Smooth muscle cell (in vitro differentiated cells): Measurements from ENCODE around the gene GPR132. TPM values are rescaled to one million over a fixed set of nuclear protein-coding genes. Genes with fewer than 3 reads are reported as not detected.
A peak's percentile ranks its signal among the peaks of the same experiment; 100 is the strongest.

ENCODE experiments used
- DNase-seq: peaks from one replicate; lab custom pipeline; 2025; ENCODE audit not compliant: unreplicated experiment; lab: John Stamatoyannopoulos, UW
- H2AFZ ChIP-seq: fragments of 200-600 bp; sonication (generic); 2 replicates; pipeline ENCODE4 v1.6.0; 2016; ENCODE audit warnings: antibody characterized with exemption, low read depth, mild to moderate bottlenecking
- H3F3A ChIP-seq: fragments of 200-600 bp; sonication (generic); 2 replicates; pipeline ENCODE4 v1.6.0; 2017; ENCODE audit warnings: antibody characterized with exemption, low read depth
- H3K27ac ChIP-seq: fragments of 200-600 bp; sonication (generic); 2 replicates; pipeline ENCODE4 v1.5.1; 2016; ENCODE audit warnings: low read depth, mild to moderate bottlenecking
- H3K27me3 ChIP-seq: fragments of 200-600 bp; sonication (generic); 2 replicates; pipeline ENCODE4 v1.6.1; 2016; ENCODE audit warnings: low read depth, mild to moderate bottlenecking
- H3K36me3 ChIP-seq: fragments of 200-600 bp; sonication (generic); 2 replicates; pipeline ENCODE4 v1.5.1; 2016; ENCODE audit warnings: low read depth
- H3K4me1 ChIP-seq: fragments of 200-600 bp; sonication (generic); 2 replicates; pipeline ENCODE4 v1.5.1; 2016; ENCODE audit warnings: low read depth
- H3K4me2 ChIP-seq: fragments of 200-600 bp; sonication (generic); 2 replicates; pipeline ENCODE4 v1.6.0; 2016; ENCODE audit warnings: mild to moderate bottlenecking
- H3K4me3 ChIP-seq: fragments of 200-600 bp; sonication (generic); 2 replicates; pipeline ENCODE4 v1.5.1; 2016; ENCODE audit warnings: mild to moderate bottlenecking
- H3K79me2 ChIP-seq: fragments of 200-600 bp; sonication (generic); 2 replicates; pipeline ENCODE4 v1.6.0; 2016; ENCODE audit warnings: low read depth, mild to moderate bottlenecking
- H3K9ac ChIP-seq: fragments of 200-600 bp; sonication (generic); 2 replicates; pipeline ENCODE4 v1.6.0; 2016; ENCODE audit warnings: low read depth
- H3K9me3 ChIP-seq: fragments of 200-600 bp; sonication (generic); replicated peaks from 2 replicates; pipeline ENCODE4 v1.5.1; 2016; ENCODE audit warnings: low read depth
- H4K20me1 ChIP-seq: fragments of 200-600 bp; sonication (generic); 2 replicates; pipeline ENCODE4 v1.6.0; 2016; ENCODE audit warnings: low read depth
- WGBS: methylation state at CpG from one replicate; pipeline ENCODE4 v1.1.7; 2016; ENCODE audit warnings: low lambda C conversion rate; 5-methylcytosine and 5-hydroxymethylcytosine counted together
- polyA plus RNA-seq: library from polyadenylated mRNA; unstranded; fragments of >200 nt; fragmentation: Nextera tagmentation; extraction: Ambion mirVana; gene quantifications from 2 replicates; pipeline ENCODE4 v1.2.1, GENCODE V29; 2016
- total RNA-seq: library from RNA; depleted of rRNA; stranded (reverse); fragments of >200 nt; gene quantifications from 2 replicates; pipeline ENCODE4 v1.2.3, GENCODE V29; 2014
- TF ChIP-seq, protein P1 (sequence below): fragments of 200-600 bp; sonication (generic); IDR thresholded peaks from 2 replicates; pipeline ENCODE4 v1.5.1; 2017; ENCODE audit warnings: borderline replicate concordance, mild to moderate bottlenecking, antibody characterized with exemption; ENCODE audit not compliant: insufficient read depth, poor library complexity, severe bottlenecking

Gene GPR132
- total and polyA plus RNA-seq, 2 experiments from 2014 or later = 0.18 to 0.62 TPM

DNA sequence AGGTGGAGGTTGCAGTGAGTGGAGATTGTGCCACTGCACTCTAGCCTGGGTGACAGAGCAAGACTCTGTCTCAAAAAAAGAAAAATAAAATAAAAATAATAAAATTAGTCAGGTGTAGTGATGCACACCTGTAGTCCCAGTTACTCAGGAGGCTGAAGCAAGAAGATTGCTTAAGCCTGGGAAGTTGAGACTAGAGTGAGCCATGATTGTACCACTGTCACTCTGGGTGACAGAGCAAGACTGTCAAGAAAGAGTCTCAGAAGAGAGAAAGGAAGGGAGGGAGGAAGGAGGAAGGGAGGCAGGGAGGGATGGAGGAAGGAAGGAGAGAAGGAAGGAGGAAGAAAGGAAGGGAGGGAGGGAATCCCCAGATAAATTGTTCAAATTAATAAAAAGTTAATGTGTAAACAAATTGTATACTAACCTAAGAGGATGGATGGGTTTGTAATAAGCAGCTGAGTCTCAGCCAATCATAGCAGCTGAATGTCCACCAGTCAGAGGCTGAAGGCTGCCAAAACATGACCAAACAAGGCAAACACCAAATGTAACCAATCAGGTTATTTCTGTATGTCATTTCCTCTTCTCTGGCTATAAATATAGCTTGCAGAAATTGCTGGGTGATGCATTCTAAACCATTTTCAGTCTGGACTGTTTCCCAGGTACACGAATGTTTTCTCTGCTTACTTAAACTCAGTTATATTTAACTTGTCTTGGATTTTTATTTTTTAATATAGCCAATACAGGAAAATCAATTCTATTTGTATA lies 38.2 kb downstream of the GPR132 start:
- Histone ChIP-seq H4K20me1 (no peaks in the 10 kb centered on the region), H3K9ac (no peak overlapping the region), H3K4me3 (no peak overlapping the region), H3K4me2 (no peak overlapping the region), H2AFZ (no peak overlapping the region), H3K9me3 (no peaks in the 10 kb centered on the region), H3K79me2 (no peaks in the 10 kb centered on the region), H3F3A (peaks cover 21% of the 10 kb centered on the region), H3K27me3 (no peaks in the 10 kb centered on the region), H3K36me3 (no peaks in the 10 kb centered on the region), H3K27ac (no peak overlapping the region), H3K4me1 (peaks cover 2% of the 10 kb centered on the region)
- no peak for DNase-seq
- WGBS = 81% methylated on average over 1 of the region's 1 CpG
- TF ChIP-seq, protein P1, sequence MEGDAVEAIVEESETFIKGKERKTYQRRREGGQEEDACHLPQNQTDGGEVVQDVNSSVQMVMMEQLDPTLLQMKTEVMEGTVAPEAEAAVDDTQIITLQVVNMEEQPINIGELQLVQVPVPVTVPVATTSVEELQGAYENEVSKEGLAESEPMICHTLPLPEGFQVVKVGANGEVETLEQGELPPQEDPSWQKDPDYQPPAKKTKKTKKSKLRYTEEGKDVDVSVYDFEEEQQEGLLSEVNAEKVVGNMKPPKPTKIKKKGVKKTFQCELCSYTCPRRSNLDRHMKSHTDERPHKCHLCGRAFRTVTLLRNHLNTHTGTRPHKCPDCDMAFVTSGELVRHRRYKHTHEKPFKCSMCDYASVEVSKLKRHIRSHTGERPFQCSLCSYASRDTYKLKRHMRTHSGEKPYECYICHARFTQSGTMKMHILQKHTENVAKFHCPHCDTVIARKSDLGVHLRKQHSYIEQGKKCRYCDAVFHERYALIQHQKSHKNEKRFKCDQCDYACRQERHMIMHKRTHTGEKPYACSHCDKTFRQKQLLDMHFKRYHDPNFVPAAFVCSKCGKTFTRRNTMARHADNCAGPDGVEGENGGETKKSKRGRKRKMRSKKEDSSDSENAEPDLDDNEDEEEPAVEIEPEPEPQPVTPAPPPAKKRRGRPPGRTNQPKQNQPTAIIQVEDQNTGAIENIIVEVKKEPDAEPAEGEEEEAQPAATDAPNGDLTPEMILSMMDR = no peak

DNA sequence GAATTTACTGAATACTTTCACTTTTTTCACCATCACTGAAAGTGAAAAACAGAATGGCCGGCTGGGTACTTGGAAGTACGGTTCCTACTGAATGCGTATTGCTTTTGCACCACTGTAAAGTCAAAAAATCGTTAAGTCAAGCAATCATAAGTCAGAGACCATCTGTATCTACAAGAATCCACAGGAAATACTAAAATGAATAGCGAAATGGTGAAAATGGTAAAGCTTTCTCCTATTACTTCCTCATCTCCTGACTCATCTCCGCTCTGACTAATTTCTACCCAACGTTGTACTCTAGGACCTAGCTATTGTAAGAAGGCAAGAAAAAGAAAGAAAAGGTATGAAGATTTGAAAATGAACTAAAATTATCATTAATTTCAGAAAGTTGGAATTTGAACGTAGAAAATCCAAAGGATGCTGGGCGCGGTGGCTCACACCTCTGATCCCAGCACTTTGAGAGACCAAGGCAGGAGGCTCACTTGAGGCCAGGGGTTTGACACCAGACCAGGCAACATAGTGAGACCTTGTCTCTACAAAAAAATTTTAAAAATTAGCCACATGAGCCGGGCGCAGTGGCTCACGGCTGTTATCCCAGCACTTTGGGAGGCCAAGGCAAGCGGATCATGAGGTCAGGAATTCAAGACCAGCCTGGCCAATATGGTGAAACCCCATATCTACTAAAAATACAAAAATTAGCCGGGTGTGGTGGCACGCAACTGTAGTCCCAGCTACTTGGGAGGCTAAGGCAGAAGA lies 39.0 kb downstream of the GPR132 start:
- Histone ChIP-seq H3K79me2 (peaks cover 6% of the 10 kb centered on the region), H3K27me3 (no peaks in the 10 kb centered on the region), H3K4me2 (no peak overlapping the region), H3K27ac (peak overlapping the region; percentile 89), H3K4me1 (peaks cover 5% of the 10 kb centered on the region), H2AFZ (no peak overlapping the region), H4K20me1 (no peaks in the 10 kb centered on the region), H3K9ac (no peak overlapping the region), H3K4me3 (no peak overlapping the region), H3F3A (peaks cover 21% of the 10 kb centered on the region), H3K9me3 (no peaks in the 10 kb centered on the region), H3K36me3 (no peaks in the 10 kb centered on the region)
- 94% methylated on average over 16 of the region's 16 CpGs for WGBS
- TF ChIP-seq, protein P1 = no peak
- DNase-seq = no peak

DNA sequence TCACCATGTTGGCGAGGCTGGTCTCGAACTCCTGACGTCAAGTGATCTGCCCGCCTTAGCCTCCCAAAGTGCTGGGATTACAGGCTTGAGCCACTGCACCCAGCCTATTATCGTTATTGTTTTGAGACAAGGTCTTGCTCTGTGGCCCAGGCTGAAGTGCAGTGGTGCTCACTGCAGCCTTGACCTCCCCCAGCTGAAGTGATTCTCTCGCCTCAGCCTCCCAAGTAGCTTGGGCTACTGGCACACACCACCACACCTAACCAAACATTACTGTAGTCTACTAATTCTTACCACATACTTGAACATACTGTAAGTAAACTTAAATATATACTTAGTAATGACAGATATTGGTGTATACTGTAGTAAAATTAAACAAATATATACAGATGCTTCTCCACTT lies 39.8 kb downstream of the GPR132 start:
- TF ChIP-seq, protein P1 = no peak
- WGBS = 97% methylated on average over 6 of the region's 6 CpGs
- Histone ChIP-seq H2AFZ (no peak overlapping the region), H3K9me3 (no peaks in the 10 kb centered on the region), H4K20me1 (no peaks in the 10 kb centered on the region), H3F3A (peaks cover 23% of the 10 kb centered on the region), H3K4me3 (no peak overlapping the region), H3K4me2 (no peak overlapping the region), H3K4me1 (peaks cover 5% of the 10 kb centered on the region), H3K79me2 (peaks cover 6% of the 10 kb centered on the region), H3K36me3 (no peaks in the 10 kb centered on the region), H3K27ac (peak overlapping the region; percentile 89), H3K27me3 (no peaks in the 10 kb centered on the region), H3K9ac (peak overlapping the region; percentile 38)
- DNase-seq = no peak
